K562 (cell line): ENCODE results near the gene TEX38. TPM values are rescaled to one million over a fixed set of nuclear protein-coding genes. Genes with fewer than 3 reads are reported as not detected.

Experiments used
- ARNT ChIP-seq, 2 experiments: fragments of 450-650 bp; IDR thresholded peaks; 2 replicates each; pipeline ENCODE4 v1.6.1; 2016; ENCODE audit warnings: mild to moderate bottlenecking in 1 of 2
- CBFB ChIP-seq: sonication (generic); formaldehyde crosslinking; IDR thresholded peaks from 2 replicates; pipeline ENCODE4 v1.4.0; 2020; ENCODE audit warnings: mild to moderate bottlenecking, missing genetic modification reagents
- CHCHD3 ChIP-seq: fragments of 250-450 bp; sonication (Bioruptor Pico); IDR thresholded peaks from 2 replicates; pipeline ENCODE4 v2.1.2; 2022; ENCODE audit warnings: mild to moderate bottlenecking
- CXXC5 ChIP-seq: fragments of 250-450 bp; sonication (Bioruptor Pico); IDR thresholded peaks from 2 replicates; pipeline ENCODE4 v1.8.0; 2022; ENCODE audit warnings: inconsistent platforms, mild to moderate bottlenecking, moderate library complexity
- ESRRA ChIP-seq: fragments of 450-650 bp; IDR thresholded peaks from 2 replicates; pipeline ENCODE4 v1.6.1; 2014; ENCODE audit warnings: low read depth, mild to moderate bottlenecking, moderate library complexity, borderline replicate concordance
- ETS2 ChIP-seq: IDR thresholded peaks from 2 replicates; pipeline ENCODE4 v1.6.1; 2016; ENCODE audit warnings: borderline replicate concordance, missing genetic modification characterization, mild to moderate bottlenecking, moderate library complexity, missing compliant biosample characterization; ENCODE audit not compliant: poor library complexity, severe bottlenecking
- FIP1L1 ChIP-seq: fragments of 200-400 bp; formaldehyde crosslinking; IDR thresholded peaks from 2 replicates; pipeline ENCODE4 v1.6.1; 2018; ENCODE audit warnings: mild to moderate bottlenecking, low read depth, low read length; ENCODE audit not compliant: poor library complexity, severe bottlenecking
- HDAC1 ChIP-seq, 2 experiments: fragments of 450-650 bp; IDR thresholded peaks; 2 replicates each; pipeline ENCODE4 v1.6.1; 2016 to 2017; ENCODE audit warnings: inconsistent platforms in 1 of 2, mild to moderate bottlenecking in 1 of 2, moderate library complexity in 1 of 2
- HDGF ChIP-seq: fragments of 450-650 bp; IDR thresholded peaks from 2 replicates; pipeline ENCODE4 v1.6.1; 2016
- NCOA4 ChIP-seq: fragments of 450-650 bp; IDR thresholded peaks from 2 replicates; pipeline ENCODE4 v1.6.1; 2018; ENCODE audit warnings: mild to moderate bottlenecking; ENCODE audit not compliant: partially characterized antibody
- NR1H2 ChIP-seq: sonication (generic); formaldehyde crosslinking; IDR thresholded peaks from 2 replicates; pipeline ENCODE4 v1.4.0; 2020; ENCODE audit warnings: mild to moderate bottlenecking, missing genetic modification reagents
- NR2F6 ChIP-seq: fragments of 450-650 bp; formaldehyde crosslinking; IDR thresholded peaks from 2 replicates; pipeline ENCODE4 v1.4.0; 2020; ENCODE audit warnings: mild to moderate bottlenecking
- NUFIP1 ChIP-seq: fragments of 450-650 bp; IDR thresholded peaks from 2 replicates; pipeline ENCODE4 v1.6.1; 2018; ENCODE audit not compliant: partially characterized antibody
- PCBP1 ChIP-seq: fragments of 200-400 bp; formaldehyde crosslinking; IDR thresholded peaks from 2 replicates; pipeline ENCODE4 v1.6.1; 2018; ENCODE audit warnings: mild to moderate bottlenecking, low read depth, low read length; ENCODE audit not compliant: poor library complexity, severe bottlenecking
- PTRF ChIP-seq: fragments of 450-650 bp; IDR thresholded peaks from 2 replicates; pipeline ENCODE4 v1.6.1; 2016; ENCODE audit warnings: mild to moderate bottlenecking, missing genetic modification characterization, missing compliant biosample characterization
- RCOR1 ChIP-seq, 2 experiments: IDR thresholded peaks; 2 replicates each; pipeline ENCODE4 v1.6.1; 2012; ENCODE audit warnings: low read depth in 2 of 2, low read length in 2 of 2, borderline replicate concordance in 1 of 2, improper control_type of control experiment in 1 of 2
- SMARCE1 ChIP-seq: fragments of 450-650 bp; IDR thresholded peaks from 2 replicates; pipeline ENCODE4 v1.7.1; 2016; ENCODE audit warnings: mild to moderate bottlenecking
- SPI1 ChIP-seq: IDR thresholded peaks from 2 replicates; pipeline ENCODE4 v1.6.1; 2011; ENCODE audit warnings: low read depth, low read length, control low read depth, borderline replicate concordance
- TEAD1 ChIP-seq, 2 experiments: fragments of 450-650 bp in 1 of 2; sonication (generic) in 1 of 2; formaldehyde crosslinking; IDR thresholded peaks; 2 replicates each; pipeline versions ENCODE4 v1.4.0 to v1.8.0; 2020 to 2022; ENCODE audit warnings: mild to moderate bottlenecking in 2 of 2, missing genetic modification reagents in 1 of 2
- ZNF146 ChIP-seq: IDR thresholded peaks from one replicate; pipeline ENCODE4 v1.6.1; 2018; ENCODE audit warnings: missing compliant biosample characterization; ENCODE audit not compliant: unreplicated experiment
- ZNF3 ChIP-seq: fragments of 250-450 bp; sonication (Bioruptor Pico); IDR thresholded peaks from 2 replicates; pipeline ENCODE4 v1.5.0; 2021; ENCODE audit warnings: mild to moderate bottlenecking, moderate library complexity
- ZNF696 ChIP-seq: fragments of 250-450 bp; sonication (Bioruptor Pico); conservative IDR thresholded peaks from 2 replicates; pipeline ENCODE4 v1.4.0; 2020; ENCODE audit warnings: mild to moderate bottlenecking, moderate library complexity
- polyA plus RNA-seq, 8 experiments: library from polyadenylated mRNA; depleted of rRNA in 4 of 8; stranded (reverse) in 5 of 8; unstranded in 3 of 8; fragments of >200 nt; fragmentation: Nextera tagmentation in 2 of 8; fragmentation: Illumina TruSeq in 1 of 8; extraction: Ambion mirVana in 2 of 8; extraction: Trizol in 1 of 8; gene quantifications; 2 replicates each; pipeline versions ENCODE4 v1.2.1 to v1.2.3, GENCODE V29; 2011 to 2014; ENCODE audit warnings: inconsistent platforms in 1 of 8, missing spikeins in 1 of 8
- total RNA-seq, 7 experiments: library from RNA; depleted of rRNA in 6 of 7; stranded (reverse); fragments of >200 nt in 6 of 7; fragmentation: Illumina TruSeq in 2 of 7; extraction: Trizol in 2 of 7; gene quantifications; 2 replicates each; pipeline versions ENCODE4 v1.2.1 to v1.2.3, GENCODE V29; 2011 to 2021; ENCODE audit warnings: low replicate concordance in 1 of 7
- TF ChIP-seq, protein P1 (sequence below): fragments of 450-650 bp; IDR thresholded peaks from 2 replicates; pipeline ENCODE4 v1.7.0; 2016; ENCODE audit warnings: borderline replicate concordance
- TF ChIP-seq, protein P2 (sequence below): fragments of 250-450 bp; sonication (Bioruptor Pico); IDR thresholded peaks from 2 replicates; pipeline ENCODE4 v1.9.0; 2021; ENCODE audit warnings: mild to moderate bottlenecking, inconsistent platforms
- TF ChIP-seq, protein P3 (sequence below): fragments of 450-650 bp; IDR thresholded peaks from 2 replicates; pipeline ENCODE4 v1.6.1; 2016; ENCODE audit warnings: mild to moderate bottlenecking

TEX38 gene
- total and polyA plus RNA-seq, 9 of the 15 experiments (the other 6 are each of a cell fraction or from before 2014, with no cell fraction given), result not detected

DNA sequence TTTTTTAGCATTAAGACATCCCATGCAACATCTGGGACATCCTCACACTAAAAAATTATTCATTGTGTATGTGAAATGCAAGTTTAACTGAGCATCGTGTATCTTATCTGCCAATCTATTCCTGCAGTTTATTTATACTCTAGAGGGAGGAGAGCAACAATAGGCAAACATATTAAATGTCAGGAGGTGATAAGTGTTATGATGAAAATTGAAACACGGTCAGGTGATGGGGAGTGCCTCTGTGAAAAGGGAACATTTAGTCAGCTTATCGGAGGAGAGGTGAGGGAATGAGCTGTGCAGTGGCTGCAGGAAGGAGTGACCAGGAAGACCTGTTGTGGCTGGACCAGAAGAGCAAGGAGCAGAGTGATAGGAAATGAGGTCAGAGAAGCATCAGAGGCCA, 48.0 kb downstream of the TEX38 start (continued):
- TF ChIP-seq, protein P1, sequence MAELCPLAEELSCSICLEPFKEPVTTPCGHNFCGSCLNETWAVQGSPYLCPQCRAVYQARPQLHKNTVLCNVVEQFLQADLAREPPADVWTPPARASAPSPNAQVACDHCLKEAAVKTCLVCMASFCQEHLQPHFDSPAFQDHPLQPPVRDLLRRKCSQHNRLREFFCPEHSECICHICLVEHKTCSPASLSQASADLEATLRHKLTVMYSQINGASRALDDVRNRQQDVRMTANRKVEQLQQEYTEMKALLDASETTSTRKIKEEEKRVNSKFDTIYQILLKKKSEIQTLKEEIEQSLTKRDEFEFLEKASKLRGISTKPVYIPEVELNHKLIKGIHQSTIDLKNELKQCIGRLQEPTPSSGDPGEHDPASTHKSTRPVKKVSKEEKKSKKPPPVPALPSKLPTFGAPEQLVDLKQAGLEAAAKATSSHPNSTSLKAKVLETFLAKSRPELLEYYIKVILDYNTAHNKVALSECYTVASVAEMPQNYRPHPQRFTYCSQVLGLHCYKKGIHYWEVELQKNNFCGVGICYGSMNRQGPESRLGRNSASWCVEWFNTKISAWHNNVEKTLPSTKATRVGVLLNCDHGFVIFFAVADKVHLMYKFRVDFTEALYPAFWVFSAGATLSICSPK, result 0 out of 2 replicates have a peak, but pooled peaks have one; percentile 16
- no peak for TF ChIP-seq NUFIP1
- no peak for TF ChIP-seq HDGF
- no peak for TF ChIP-seq PTRF (tag)
- no peak for TF ChIP-seq ZNF146 (CRISPR knock-in tag)
- TF ChIP-seq SMARCE1, result peak; percentile 47
- no peak for TF ChIP-seq ESRRA
- TF ChIP-seq ARNT (IDR thresholded peaks at IDR 0.05), result no peak
- no peak for TF ChIP-seq ZNF696 (CRISPR knock-in tag)
- TF ChIP-seq NCOA4, result no peak
- no peak for TF ChIP-seq ETS2 (tag)
- no peak for TF ChIP-seq TEAD1 (CRISPR knock-in tag; IDR thresholded peaks at IDR 0.05)
- no peak for TF ChIP-seq CHCHD3 (CRISPR knock-in tag)
- TF ChIP-seq RCOR1 (IDR thresholded peaks at IDR 0.05; ENCODE audit: borderline replicate concordance in 1 of 2, low read depth in 2 of 2, low read length in 2 of 2), result 0 out of 4 replicates have a peak, but pooled peaks of 1 of the 2 experiments have one; percentile 16
- TF ChIP-seq NR1H2 (CRISPR knock-in tag), result no peak
- TF ChIP-seq PCBP1, result no peak
- TF ChIP-seq NR2F6 (CRISPR knock-in tag), result no peak
- no peak for TF ChIP-seq FIP1L1
- TF ChIP-seq SPI1, result no peak
- TF ChIP-seq ZNF3 (CRISPR knock-in tag), result 0 out of 2 replicates have a peak, but pooled peaks have one; percentile 43
- TF ChIP-seq, protein P2, sequence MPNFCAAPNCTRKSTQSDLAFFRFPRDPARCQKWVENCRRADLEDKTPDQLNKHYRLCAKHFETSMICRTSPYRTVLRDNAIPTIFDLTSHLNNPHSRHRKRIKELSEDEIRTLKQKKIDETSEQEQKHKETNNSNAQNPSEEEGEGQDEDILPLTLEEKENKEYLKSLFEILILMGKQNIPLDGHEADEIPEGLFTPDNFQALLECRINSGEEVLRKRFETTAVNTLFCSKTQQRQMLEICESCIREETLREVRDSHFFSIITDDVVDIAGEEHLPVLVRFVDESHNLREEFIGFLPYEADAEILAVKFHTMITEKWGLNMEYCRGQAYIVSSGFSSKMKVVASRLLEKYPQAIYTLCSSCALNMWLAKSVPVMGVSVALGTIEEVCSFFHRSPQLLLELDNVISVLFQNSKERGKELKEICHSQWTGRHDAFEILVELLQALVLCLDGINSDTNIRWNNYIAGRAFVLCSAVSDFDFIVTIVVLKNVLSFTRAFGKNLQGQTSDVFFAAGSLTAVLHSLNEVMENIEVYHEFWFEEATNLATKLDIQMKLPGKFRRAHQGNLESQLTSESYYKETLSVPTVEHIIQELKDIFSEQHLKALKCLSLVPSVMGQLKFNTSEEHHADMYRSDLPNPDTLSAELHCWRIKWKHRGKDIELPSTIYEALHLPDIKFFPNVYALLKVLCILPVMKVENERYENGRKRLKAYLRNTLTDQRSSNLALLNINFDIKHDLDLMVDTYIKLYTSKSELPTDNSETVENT (CRISPR knock-in tag), result no peak
- TF ChIP-seq HDAC1 (IDR thresholded peaks at IDR 0.05), result no peak
- TF ChIP-seq, protein P3, sequence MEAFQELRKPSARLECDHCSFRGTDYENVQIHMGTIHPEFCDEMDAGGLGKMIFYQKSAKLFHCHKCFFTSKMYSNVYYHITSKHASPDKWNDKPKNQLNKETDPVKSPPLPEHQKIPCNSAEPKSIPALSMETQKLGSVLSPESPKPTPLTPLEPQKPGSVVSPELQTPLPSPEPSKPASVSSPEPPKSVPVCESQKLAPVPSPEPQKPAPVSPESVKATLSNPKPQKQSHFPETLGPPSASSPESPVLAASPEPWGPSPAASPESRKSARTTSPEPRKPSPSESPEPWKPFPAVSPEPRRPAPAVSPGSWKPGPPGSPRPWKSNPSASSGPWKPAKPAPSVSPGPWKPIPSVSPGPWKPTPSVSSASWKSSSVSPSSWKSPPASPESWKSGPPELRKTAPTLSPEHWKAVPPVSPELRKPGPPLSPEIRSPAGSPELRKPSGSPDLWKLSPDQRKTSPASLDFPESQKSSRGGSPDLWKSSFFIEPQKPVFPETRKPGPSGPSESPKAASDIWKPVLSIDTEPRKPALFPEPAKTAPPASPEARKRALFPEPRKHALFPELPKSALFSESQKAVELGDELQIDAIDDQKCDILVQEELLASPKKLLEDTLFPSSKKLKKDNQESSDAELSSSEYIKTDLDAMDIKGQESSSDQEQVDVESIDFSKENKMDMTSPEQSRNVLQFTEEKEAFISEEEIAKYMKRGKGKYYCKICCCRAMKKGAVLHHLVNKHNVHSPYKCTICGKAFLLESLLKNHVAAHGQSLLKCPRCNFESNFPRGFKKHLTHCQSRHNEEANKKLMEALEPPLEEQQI, result 0 out of 2 replicates have a peak, but pooled peaks have one; percentile 41
- TF ChIP-seq CXXC5 (CRISPR knock-in tag), result no peak
- TF ChIP-seq CBFB (CRISPR knock-in tag), result no peak
